Measurements from ENCODE around the gene SH3TC2. TPM values are rescaled to one million over a fixed set of nuclear protein-coding genes. Genes with fewer than 3 reads are reported as not detected.

The SH3TC2 gene
- polyA plus RNA-seq, 1 donor (not counting 4 experiments of a cell fraction or from before 2014, with no cell fraction given) = 19.0 TPM

- no peaks in the 10 kb centered on the region for H3K79me2 ChIP-seq (ENCODE audit: control insufficient read depth, insufficient read depth, low read length)
- dilution Hi-C loops (cut with MboI; ENCODE audit: extremely low pct_ligation_motif_present, low sequenced_read_pairs) = no loop called here
- H3K9ac ChIP-seq (ENCODE audit: control insufficient read depth, extremely low read depth, insufficient read depth, low read length) = no peak overlapping the region
- H3K4me3 ChIP-seq (ENCODE audit: control insufficient read depth in 2 of 3, extremely low read depth in 1 of 3, insufficient read depth in 2 of 3, low read depth in 1 of 3, low read length in 3 of 3) = no peak overlapping the region
- H3K4me2 ChIP-seq (ENCODE audit: control insufficient read depth, extremely low read depth, insufficient read depth, low read depth, low read length) = no peak overlapping the region
- no peaks in the 10 kb centered on the region for H4K20me1 ChIP-seq (ENCODE audit: control insufficient read depth, extremely low read depth, insufficient read depth, low read length)
- H3K27ac ChIP-seq (ENCODE audit: control insufficient read depth, insufficient read depth, low read length) = no peak overlapping the region
- no peaks in the 10 kb centered on the region for H3K27me3 ChIP-seq (ENCODE audit: control insufficient read depth, extremely low read depth, insufficient read depth, low read length)
- peaks cover 25% of the 10 kb centered on the region for H3K4me1 ChIP-seq (ENCODE audit: control insufficient read depth, extremely low read depth, insufficient read depth, low read length)
- H3K36me3 ChIP-seq (ENCODE audit: control insufficient read depth in 2 of 2, extremely low read depth in 1 of 2, insufficient read depth in 2 of 2, low read length in 2 of 2) = peaks cover 16 to 20% of the 10 kb centered on the region in 2 experiments
- no peak overlapping the region for H2AFZ ChIP-seq (ENCODE audit: control insufficient read depth, low read length)
- DNase-seq (ENCODE audit: low read depth, low spot score) (no peak), FAIRE-seq (no peak)
- H3K9me3 ChIP-seq (ENCODE audit: control insufficient read depth, low read depth, low read length) = no peaks in the 10 kb centered on the region
- TF ChIP-seq CTCF (optimal IDR thresholded peaks at IDR 0.05 in 1 of 3, IDR thresholded peaks at IDR 0.05 in 1 of 3, conservative IDR thresholded peaks at IDR 0.05 in 1 of 3; ENCODE audit: extremely low read depth in 1 of 3, insufficient read depth in 2 of 3, low read length in 3 of 3) (no peak), EZH2 (IDR thresholded peaks at IDR 0.05; ENCODE audit: low read length) (no peak)
- H3K9me1 ChIP-seq (ENCODE audit: control insufficient read depth, extremely low read depth, insufficient read depth, low read length) = peaks cover 3% of the 10 kb centered on the region
Measured at GRCh38 chr5:149006426-149006825, 56.4 kb downstream of the SH3TC2 start.

- no peak overlapping the region for H2AFZ ChIP-seq (ENCODE audit: control insufficient read depth, low read length)
- FAIRE-seq (no peak), DNase-seq (ENCODE audit: low read depth, low spot score) (no peak)
- H3K9me1 ChIP-seq (ENCODE audit: control insufficient read depth, extremely low read depth, insufficient read depth, low read length) = peaks cover 3% of the 10 kb centered on the region
- no peak overlapping the region for H3K27ac ChIP-seq (ENCODE audit: control insufficient read depth, insufficient read depth, low read length)
- no peaks in the 10 kb centered on the region for H4K20me1 ChIP-seq (ENCODE audit: control insufficient read depth, extremely low read depth, insufficient read depth, low read length)
- H3K79me2 ChIP-seq (ENCODE audit: control insufficient read depth, insufficient read depth, low read length) = no peaks in the 10 kb centered on the region
- dilution Hi-C loops (cut with MboI; ENCODE audit: extremely low pct_ligation_motif_present, low sequenced_read_pairs) = no loop called here
- H3K4me2 ChIP-seq (ENCODE audit: control insufficient read depth, extremely low read depth, insufficient read depth, low read depth, low read length) = no peak overlapping the region
- no peak overlapping the region for H3K4me3 ChIP-seq (ENCODE audit: control insufficient read depth in 2 of 3, extremely low read depth in 1 of 3, insufficient read depth in 2 of 3, low read depth in 1 of 3, low read length in 3 of 3)
- no peak overlapping the region for H3K9ac ChIP-seq (ENCODE audit: control insufficient read depth, extremely low read depth, insufficient read depth, low read length)
- H3K36me3 ChIP-seq (ENCODE audit: control insufficient read depth in 2 of 2, extremely low read depth in 1 of 2, insufficient read depth in 2 of 2, low read length in 2 of 2) = peaks cover 16 to 20% of the 10 kb centered on the region in 2 experiments
- peaks cover 18% of the 10 kb centered on the region for H3K4me1 ChIP-seq (ENCODE audit: control insufficient read depth, extremely low read depth, insufficient read depth, low read length)
- TF ChIP-seq EZH2 (IDR thresholded peaks at IDR 0.05; ENCODE audit: low read length) = no peak
- no peak for TF ChIP-seq CTCF (optimal IDR thresholded peaks at IDR 0.05 in 1 of 3, IDR thresholded peaks at IDR 0.05 in 1 of 3, conservative IDR thresholded peaks at IDR 0.05 in 1 of 3; ENCODE audit: extremely low read depth in 1 of 3, insufficient read depth in 2 of 3, low read length in 3 of 3)
- no peaks in the 10 kb centered on the region for H3K27me3 ChIP-seq (ENCODE audit: control insufficient read depth, extremely low read depth, insufficient read depth, low read length)
- H3K9me3 ChIP-seq (ENCODE audit: control insufficient read depth, low read depth, low read length) = no peaks in the 10 kb centered on the region
Measured at GRCh38 chr5:149005077-149005892, 57.6 kb downstream of the SH3TC2 start.

Measured in keratinocyte (primary cell).